Loucy (cell line): ENCODE results near the gene LHX2.
"Not testable (repeated sequence)": the region's sequence is repeated elsewhere in the genome, so short reads cannot be mapped to it uniquely, and the experiment has no call there.

Source experiments
- H2AFZ ChIP-seq: fragments of 200-600 bp; sonication (generic); 2 replicates; pipeline ENCODE4 v1.6.0; 2016; ENCODE audit warnings: antibody characterized with exemption, mild to moderate bottlenecking, low read length, moderate library complexity
- H3F3A ChIP-seq: fragments of 200-600 bp; 2 replicates; pipeline ENCODE4 v1.6.0; 2016; ENCODE audit warnings: antibody characterized with exemption, low read depth, mild to moderate bottlenecking
- H3K27me3 ChIP-seq: fragments of 200-600 bp; sonication (generic); 2 replicates; pipeline ENCODE4 v1.6.1; 2014; ENCODE audit warnings: low read length, mild to moderate bottlenecking; ENCODE audit not compliant: insufficient read depth, poor library complexity, severe bottlenecking
- H3K36me3 ChIP-seq: fragments of 200-600 bp; sonication (generic); 2 replicates; pipeline ENCODE4 v1.6.1; 2016; ENCODE audit warnings: low read length; ENCODE audit not compliant: insufficient read depth
- H3K4me1 ChIP-seq: fragments of 200-600 bp; sonication (generic); 2 replicates; pipeline ENCODE4 v1.5.1; 2014; ENCODE audit warnings: low read length, mild to moderate bottlenecking; ENCODE audit not compliant: insufficient read depth, poor library complexity, severe bottlenecking
- H3K4me2 ChIP-seq: fragments of 200-600 bp; sonication (generic); 2 replicates; pipeline ENCODE4 v1.6.0; 2014; ENCODE audit warnings: antibody characterized with exemption, low read length, low read depth, mild to moderate bottlenecking; ENCODE audit not compliant: poor library complexity, severe bottlenecking
- H3K4me3 ChIP-seq: fragments of 200-600 bp; sonication (generic); 2 replicates; pipeline ENCODE4 v1.5.1; 2014; ENCODE audit warnings: low read length, mild to moderate bottlenecking, mixed read lengths; ENCODE audit not compliant: poor library complexity, severe bottlenecking
- H3K79me2 ChIP-seq: fragments of 200-600 bp; sonication (generic); 2 replicates; pipeline ENCODE4 v1.6.1; 2014; ENCODE audit warnings: low read length; ENCODE audit not compliant: insufficient read depth
- H3K9ac ChIP-seq: fragments of 200-600 bp; sonication (generic); 2 replicates; pipeline ENCODE4 v1.6.0; 2014; ENCODE audit warnings: mild to moderate bottlenecking, low read depth, low read length, moderate library complexity; ENCODE audit not compliant: poor library complexity, severe bottlenecking
- H3K9me2 ChIP-seq: fragments of 200-600 bp; sonication (generic); replicated peaks from 2 replicates; pipeline ENCODE4 v1.6.1; 2016; ENCODE audit warnings: low read depth, low read length, mixed read lengths
- H3K9me3 ChIP-seq: fragments of 200-600 bp; sonication (generic); 2 replicates; pipeline ENCODE4 v1.6.1; 2014; ENCODE audit warnings: mild to moderate bottlenecking, antibody characterized with exemption, low read length, low read depth; ENCODE audit not compliant: insufficient read depth
- H4K20me1 ChIP-seq: fragments of 200-600 bp; sonication (generic); 2 replicates; pipeline ENCODE4 v1.6.0; 2014; ENCODE audit warnings: antibody characterized with exemption, low read length, mild to moderate bottlenecking; ENCODE audit not compliant: insufficient read depth, poor library complexity, severe bottlenecking
- EZH2phosphoT487 ChIP-seq: fragments of 200-600 bp; IDR thresholded peaks from 2 replicates; pipeline ENCODE4 v1.6.1; 2018; ENCODE audit warnings: antibody characterized with exemption, mild to moderate bottlenecking, moderate library complexity, borderline replicate concordance
- TF ChIP-seq, protein P1 (sequence below): fragments of 200-600 bp; sonication (generic); conservative IDR thresholded peaks from 2 replicates; pipeline ENCODE4 v1.5.1; 2014; ENCODE audit warnings: mild to moderate bottlenecking, antibody characterized with exemption, low read length

The LHX2 gene

DNA sequence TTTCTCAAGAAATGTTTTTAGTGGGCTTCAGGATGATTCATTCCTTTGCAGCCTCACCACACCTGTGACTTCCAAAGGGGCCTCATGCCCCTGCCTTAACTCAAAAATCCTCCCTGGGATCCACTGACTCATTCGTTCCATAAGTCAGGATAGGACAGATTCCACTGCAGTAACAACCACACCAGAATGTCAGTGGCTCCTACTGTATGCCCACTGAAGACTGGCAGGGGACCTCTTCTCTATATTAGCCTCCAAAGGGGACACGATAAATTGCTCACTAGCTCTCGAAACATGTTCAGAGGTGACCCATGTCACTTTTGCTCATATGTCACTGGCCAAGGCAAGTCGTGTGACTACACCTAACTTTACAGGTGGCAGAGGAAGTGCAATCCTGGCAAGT lies 25.7 kb upstream of the LHX2 start:
- no peak overlapping the region for H3K4me3 ChIP-seq
- no peaks in the 10 kb centered on the region for H3K79me2 ChIP-seq
- no peaks in the 10 kb centered on the region for H3K36me3 ChIP-seq
- H4K20me1 ChIP-seq = no peaks in the 10 kb centered on the region
- H2AFZ ChIP-seq = no peak overlapping the region
- no peaks in the 10 kb centered on the region for H3K4me1 ChIP-seq
- H3F3A ChIP-seq = no peaks in the 10 kb centered on the region
- no peak overlapping the region for H3K9ac ChIP-seq
- no peak overlapping the region for H3K4me2 ChIP-seq
- peaks cover 7% of the 10 kb centered on the region for H3K27me3 ChIP-seq
- H3K9me2 ChIP-seq = no peaks in the 10 kb centered on the region
- no peak for TF ChIP-seq EZH2phosphoT487
- TF ChIP-seq, protein P1, sequence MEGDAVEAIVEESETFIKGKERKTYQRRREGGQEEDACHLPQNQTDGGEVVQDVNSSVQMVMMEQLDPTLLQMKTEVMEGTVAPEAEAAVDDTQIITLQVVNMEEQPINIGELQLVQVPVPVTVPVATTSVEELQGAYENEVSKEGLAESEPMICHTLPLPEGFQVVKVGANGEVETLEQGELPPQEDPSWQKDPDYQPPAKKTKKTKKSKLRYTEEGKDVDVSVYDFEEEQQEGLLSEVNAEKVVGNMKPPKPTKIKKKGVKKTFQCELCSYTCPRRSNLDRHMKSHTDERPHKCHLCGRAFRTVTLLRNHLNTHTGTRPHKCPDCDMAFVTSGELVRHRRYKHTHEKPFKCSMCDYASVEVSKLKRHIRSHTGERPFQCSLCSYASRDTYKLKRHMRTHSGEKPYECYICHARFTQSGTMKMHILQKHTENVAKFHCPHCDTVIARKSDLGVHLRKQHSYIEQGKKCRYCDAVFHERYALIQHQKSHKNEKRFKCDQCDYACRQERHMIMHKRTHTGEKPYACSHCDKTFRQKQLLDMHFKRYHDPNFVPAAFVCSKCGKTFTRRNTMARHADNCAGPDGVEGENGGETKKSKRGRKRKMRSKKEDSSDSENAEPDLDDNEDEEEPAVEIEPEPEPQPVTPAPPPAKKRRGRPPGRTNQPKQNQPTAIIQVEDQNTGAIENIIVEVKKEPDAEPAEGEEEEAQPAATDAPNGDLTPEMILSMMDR = no peak
- no peaks in the 10 kb centered on the region for H3K9me3 ChIP-seq

GRCh38 chr9:123990427-123990826 lies 21.1 kb upstream of the LHX2 start:
- H3K36me3 ChIP-seq = no peaks in the 10 kb centered on the region
- no peaks in the 10 kb centered on the region for H3F3A ChIP-seq
- no peak overlapping the region for H3K9ac ChIP-seq
- no peak overlapping the region for H3K4me3 ChIP-seq
- H3K79me2 ChIP-seq = no peaks in the 10 kb centered on the region
- no peak overlapping the region for H3K4me2 ChIP-seq
- H3K27me3 ChIP-seq = peaks cover 7% of the 10 kb centered on the region
- H4K20me1 ChIP-seq = no peaks in the 10 kb centered on the region
- TF ChIP-seq EZH2phosphoT487 = no peak
- TF ChIP-seq, protein P1 = no peak
- no peaks in the 10 kb centered on the region for H3K9me3 ChIP-seq
- no peak overlapping the region for H2AFZ ChIP-seq
- no peaks in the 10 kb centered on the region for H3K9me2 ChIP-seq
- H3K4me1 ChIP-seq = no peaks in the 10 kb centered on the region

DNA sequence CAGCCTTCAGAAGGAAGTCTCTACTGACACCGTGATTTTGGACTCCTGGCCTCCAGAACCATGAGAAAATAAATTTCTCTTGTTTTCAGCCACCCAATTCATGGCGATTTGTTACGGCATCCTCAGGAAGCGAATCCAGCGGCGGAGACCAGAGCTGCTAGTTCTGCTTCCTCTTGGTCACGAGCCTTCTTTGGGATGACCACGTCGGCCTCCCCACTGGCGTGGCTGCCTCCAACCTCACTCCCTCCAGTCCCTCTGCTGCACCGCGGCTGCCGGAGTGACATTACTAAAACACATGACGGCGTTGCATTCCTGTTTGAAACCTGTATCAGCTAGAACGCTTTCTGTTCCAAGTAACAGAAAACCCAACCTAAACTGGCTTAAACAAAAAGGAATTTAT lies 18.9 kb upstream of the LHX2 start:
- H3K36me3 ChIP-seq, H3K9me2 ChIP-seq, H2AFZ ChIP-seq, H3K4me2 ChIP-seq, H3K4me1 ChIP-seq, H3K4me3 ChIP-seq, H3K79me2 ChIP-seq, H3K9me3 ChIP-seq, H4K20me1 ChIP-seq, H3F3A ChIP-seq, H3K9ac ChIP-seq, H3K27me3 ChIP-seq: not testable (repeated sequence)

DNA sequence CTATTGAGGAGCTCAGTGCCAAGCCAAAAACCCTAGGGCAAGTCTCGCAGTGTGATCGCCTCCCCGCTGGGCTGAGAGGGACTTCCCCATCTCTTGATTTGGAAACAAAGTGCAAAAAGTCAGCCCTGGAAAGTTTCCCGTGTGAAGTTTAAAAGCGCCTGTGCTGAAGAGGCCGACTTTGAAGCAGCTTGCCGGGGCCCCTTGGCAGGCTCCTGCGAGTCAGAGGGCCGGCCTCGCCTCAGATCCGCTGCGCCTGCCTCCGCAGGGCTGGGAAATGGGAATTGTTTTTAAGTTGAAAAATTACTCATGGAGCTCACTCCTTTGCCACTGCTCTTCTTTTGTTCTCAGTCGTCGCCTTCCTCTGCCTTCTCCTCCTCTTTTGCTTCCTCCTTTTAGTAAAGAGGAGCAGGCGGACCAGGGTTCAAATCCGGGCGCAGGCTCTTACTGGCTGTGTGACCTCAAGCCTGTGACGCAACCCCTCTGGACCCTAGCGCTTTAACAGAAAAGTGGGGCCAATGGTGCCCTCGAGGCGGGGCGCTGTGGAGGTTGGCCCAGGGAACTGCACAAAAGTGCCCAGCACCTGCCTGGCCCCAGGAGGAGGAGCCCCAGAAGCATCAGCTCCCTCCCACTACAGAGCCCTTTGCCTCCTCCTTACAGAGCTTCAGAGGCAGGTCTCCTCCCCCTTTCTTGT lies 14.7 kb upstream of the LHX2 start:
- Histone ChIP-seq H3K9ac (no peak overlapping the region), H3K36me3 (no peaks in the 10 kb centered on the region), H3K4me3 (no peak overlapping the region), H3K9me2 (no peaks in the 10 kb centered on the region), H2AFZ (no peak overlapping the region), H3K4me1 (no peaks in the 10 kb centered on the region), H3K9me3 (no peaks in the 10 kb centered on the region), H3K4me2 (no peak overlapping the region), H3K79me2 (no peaks in the 10 kb centered on the region), H4K20me1 (no peaks in the 10 kb centered on the region), H3F3A (no peaks in the 10 kb centered on the region), H3K27me3 (peaks cover 3% of the 10 kb centered on the region)
- TF ChIP-seq EZH2phosphoT487 = no peak
- TF ChIP-seq, protein P1 = no peak
